GM18498 (cell line): ENCODE data around the gene SEPHS2.
"Not testable (repeated sequence)": the region's sequence is repeated elsewhere in the genome, so short reads cannot be mapped to it uniquely, and the experiment has no call there.

Experiments
- ATAC-seq: cut with Tn5 transposase; IDR thresholded peaks from one replicate; pipeline ENCODE4 v1.9.1; 2021; ENCODE audit warnings: mild to moderate bottlenecking, moderate library complexity; ENCODE audit not compliant: unreplicated experiment

SEPHS2 gene

GRCh38 chr16:30445408-30446202 lies at the start of gene SEPHS2:
SEPHS2 (minus strand) TSS chr16:30445874; CDS start chr16:30445727, 147 bp downstream.
- peak; percentile 90 for ATAC-seq

- no peak for ATAC-seq
These were observed 49.0 kb upstream of the SEPHS2 start for GRCh38 chr16:30494709-30495108.

GRCh38 chr16:30493941-30494488 lies 48.3 kb upstream of the SEPHS2 start:
- ATAC-seq: no peak

- no peak for ATAC-seq
These were observed 46.2 kb upstream of the SEPHS2 start for GRCh38 chr16:30491744-30492308.

GRCh38 chr16:30491229-30491628 lies 45.6 kb upstream of the SEPHS2 start:
- ATAC-seq: no peak

- no peak for ATAC-seq
These were observed 44.5 kb upstream of the SEPHS2 start for GRCh38 chr16:30490210-30490609.

GRCh38 chr16:30488764-30489605 lies 43.3 kb upstream of the SEPHS2 start:
- ATAC-seq: no peak

GRCh38 chr16:30485818-30486436 lies 40.3 kb upstream of the SEPHS2 start:
- ATAC-seq: no peak

GRCh38 chr16:30484887-30485286 lies 39.2 kb upstream of the SEPHS2 start:
- no peak for ATAC-seq

- ATAC-seq: no peak
These were observed 36.7 kb upstream of the SEPHS2 start for GRCh38 chr16:30482366-30482765.

GRCh38 chr16:30481381-30481780 lies 35.7 kb upstream of the SEPHS2 start:
- no peak for ATAC-seq

GRCh38 chr16:30478766-30479478 lies 33.2 kb upstream of the SEPHS2 start:
- no peak for ATAC-seq

GRCh38 chr16:30477773-30478172 lies 32.1 kb upstream of the SEPHS2 start:
- ATAC-seq: not testable (repeated sequence)

GRCh38 chr16:30476991-30477390 lies 31.3 kb upstream of the SEPHS2 start:
- no peak for ATAC-seq

GRCh38 chr16:30474684-30475083 lies 29.0 kb upstream of the SEPHS2 start:
- no peak for ATAC-seq

- ATAC-seq: no peak
These were observed 28.4 kb upstream of the SEPHS2 start for GRCh38 chr16:30474074-30474452.

- no peak for ATAC-seq
These were observed 27.8 kb upstream of the SEPHS2 start for GRCh38 chr16:30473231-30474073.

- ATAC-seq: peak; percentile 66
These were observed 26.8 kb upstream of the SEPHS2 start, which contains the start of gene ITGAL for GRCh38 chr16:30472328-30472942. ITGAL (plus strand) TSS chr16:30472742; CDS start chr16:30472838, 96 bp downstream.

GRCh38 chr16:30470632-30470995 lies 24.9 kb upstream of the SEPHS2 start:
- ATAC-seq: no peak
